WTC11 (cell line): ENCODE data around the gene ZNF576. TPM values are rescaled to one million over a fixed set of nuclear protein-coding genes. Genes with fewer than 3 reads are reported as not detected.

Experiments
- CREM ChIP-seq: sonication (generic); formaldehyde crosslinking; IDR thresholded peaks from 2 replicates; pipeline ENCODE4 v1.8.1; 2022; ENCODE audit warnings: mild to moderate bottlenecking, missing genetic modification reagents, moderate library complexity
- ESRRA ChIP-seq: sonication (generic); formaldehyde crosslinking; IDR thresholded peaks from 2 replicates; pipeline ENCODE4 v1.8.1; 2022; ENCODE audit warnings: mild to moderate bottlenecking, missing genetic modification reagents, borderline replicate concordance
- ETV6 ChIP-seq: sonication (generic); formaldehyde crosslinking; IDR thresholded peaks from 2 replicates; pipeline ENCODE4 v1.8.1; 2022; ENCODE audit warnings: mild to moderate bottlenecking, missing genetic modification reagents
- HMGXB4 ChIP-seq: sonication (generic); formaldehyde crosslinking; IDR thresholded peaks from 2 replicates; pipeline ENCODE4 v1.8.1; 2023; ENCODE audit warnings: mild to moderate bottlenecking, moderate library complexity, missing genetic modification reagents
- KAT7 ChIP-seq: sonication (generic); formaldehyde crosslinking; IDR thresholded peaks from 2 replicates; pipeline ENCODE4 v1.8.1; 2023; ENCODE audit warnings: missing genetic modification reagents, mild to moderate bottlenecking, borderline replicate concordance
- NR3C1 ChIP-seq: sonication (generic); formaldehyde crosslinking; conservative IDR thresholded peaks from 2 replicates; pipeline ENCODE4 v1.8.1; 2023; ENCODE audit warnings: low read depth, mild to moderate bottlenecking, missing genetic modification reagents
- RORB ChIP-seq: fragments of 250-450 bp; sonication (Bioruptor Pico); IDR thresholded peaks from 2 replicates; pipeline ENCODE4 v1.9.0; 2021; ENCODE audit warnings: mild to moderate bottlenecking
- SP1 ChIP-seq: sonication (generic); formaldehyde crosslinking; conservative IDR thresholded peaks from 2 replicates; pipeline ENCODE4 v1.8.1; 2022; ENCODE audit warnings: missing genetic modification reagents
- ZBTB21 ChIP-seq: sonication (generic); formaldehyde crosslinking; IDR thresholded peaks from 2 replicates; pipeline ENCODE4 v1.8.1; 2023; ENCODE audit warnings: mild to moderate bottlenecking, missing genetic modification reagents, borderline replicate concordance
- ZNF138 ChIP-seq: sonication (generic); formaldehyde crosslinking; conservative IDR thresholded peaks from 2 replicates; pipeline ENCODE4 v1.8.1; 2022; ENCODE audit warnings: mild to moderate bottlenecking, moderate library complexity, missing genetic modification reagents
- ZNF317 ChIP-seq: sonication (generic); formaldehyde crosslinking; IDR thresholded peaks from 2 replicates; pipeline ENCODE4 v1.8.1; 2023; ENCODE audit warnings: low read depth, mild to moderate bottlenecking, moderate library complexity, missing genetic modification reagents, borderline replicate concordance
- total RNA-seq: library from RNA; stranded (reverse); gene quantifications from 3 replicates; pipeline ENCODE4 v1.2.3, GENCODE V29; 2021
- TF ChIP-seq, protein P1 (sequence below): sonication (generic); formaldehyde crosslinking; IDR thresholded peaks from 2 replicates; pipeline ENCODE4 v1.8.1; 2022; ENCODE audit warnings: missing genetic modification reagents, borderline replicate concordance
- TF ChIP-seq, protein P2 (sequence below): sonication (generic); formaldehyde crosslinking; IDR thresholded peaks from 2 replicates; pipeline ENCODE4 v1.8.1; 2022; ENCODE audit warnings: mild to moderate bottlenecking, missing genetic modification reagents, moderate library complexity, borderline replicate concordance
- TF ChIP-seq, protein P3 (sequence below): sonication (generic); formaldehyde crosslinking; IDR thresholded peaks from 2 replicates; pipeline ENCODE4 v1.8.0; 2023; ENCODE audit warnings: missing genetic modification reagents, mild to moderate bottlenecking, borderline replicate concordance
- TF ChIP-seq, protein P4 (sequence below): sonication (generic); formaldehyde crosslinking; IDR thresholded peaks from 2 replicates; pipeline ENCODE4 v1.8.1; 2022; ENCODE audit warnings: mild to moderate bottlenecking, moderate library complexity, missing genetic modification reagents

Gene ZNF576
- total RNA-seq, 1 experiment from 2014 or later: 15.9 TPM

DNA sequence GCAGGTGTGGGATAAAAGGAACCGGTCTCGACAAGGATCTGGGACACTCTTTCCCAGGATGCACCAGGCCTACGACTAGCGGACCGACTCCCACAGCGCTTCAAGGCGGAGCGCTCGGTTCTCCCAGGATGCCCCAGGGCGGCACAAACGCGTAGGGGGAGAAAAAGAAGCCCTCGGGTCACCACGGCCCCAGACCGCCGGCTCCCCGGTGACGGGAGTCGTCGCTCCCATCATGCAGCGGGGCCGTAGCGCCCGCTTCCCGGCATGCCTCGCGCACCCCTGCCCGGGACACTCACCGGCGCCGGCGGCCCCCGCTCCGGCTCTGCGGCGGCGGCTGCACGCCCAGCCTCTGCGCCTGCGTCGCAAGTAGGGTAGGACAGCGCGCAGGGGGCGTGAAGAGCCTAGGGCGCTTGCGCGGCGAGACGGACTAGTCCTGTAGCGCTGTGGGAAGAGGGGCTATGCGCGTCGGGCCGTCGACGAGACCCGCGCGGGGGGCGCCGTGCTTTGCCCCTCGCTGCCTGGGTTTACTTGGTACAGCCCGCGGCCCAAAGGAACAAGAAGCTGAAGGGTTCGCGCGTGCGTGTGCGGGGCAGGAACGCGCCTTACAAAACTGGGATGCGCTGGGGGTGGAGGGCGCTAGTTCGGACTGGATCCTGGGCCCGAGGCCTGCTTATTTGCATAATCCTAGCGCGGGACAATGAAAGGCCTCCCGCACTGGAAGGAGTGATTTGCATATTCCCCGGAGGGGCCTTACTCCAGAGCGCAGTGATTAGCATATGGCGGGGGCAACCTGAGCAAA lies 23.1 kb downstream of the ZNF576 start, which contains the start of gene ZNF428 (continued):
- peak; percentile 94; the same call in 1 of the 2 replicates for TF ChIP-seq HMGXB4 (CRISPR knock-in tag)
- TF ChIP-seq CREM (CRISPR knock-in tag): 0 out of 2 replicates have a peak, but pooled peaks have one; percentile 45
- no peak for TF ChIP-seq RORB (CRISPR knock-in tag)
- peak; percentile 60; the same call in 1 of the 2 replicates for TF ChIP-seq ZNF317 (CRISPR knock-in tag)
- TF ChIP-seq, protein P1, sequence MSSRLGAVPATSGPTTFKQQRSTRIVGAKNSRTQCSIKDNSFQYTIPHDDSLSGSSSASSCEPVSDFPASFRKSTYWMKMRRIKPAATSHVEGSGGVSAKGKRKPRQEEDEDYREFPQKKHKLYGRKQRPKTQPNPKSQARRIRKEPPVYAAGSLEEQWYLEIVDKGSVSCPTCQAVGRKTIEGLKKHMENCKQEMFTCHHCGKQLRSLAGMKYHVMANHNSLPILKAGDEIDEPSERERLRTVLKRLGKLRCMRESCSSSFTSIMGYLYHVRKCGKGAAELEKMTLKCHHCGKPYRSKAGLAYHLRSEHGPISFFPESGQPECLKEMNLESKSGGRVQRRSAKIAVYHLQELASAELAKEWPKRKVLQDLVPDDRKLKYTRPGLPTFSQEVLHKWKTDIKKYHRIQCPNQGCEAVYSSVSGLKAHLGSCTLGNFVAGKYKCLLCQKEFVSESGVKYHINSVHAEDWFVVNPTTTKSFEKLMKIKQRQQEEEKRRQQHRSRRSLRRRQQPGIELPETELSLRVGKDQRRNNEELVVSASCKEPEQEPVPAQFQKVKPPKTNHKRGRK (CRISPR knock-in tag): no peak
- TF ChIP-seq, protein P2, sequence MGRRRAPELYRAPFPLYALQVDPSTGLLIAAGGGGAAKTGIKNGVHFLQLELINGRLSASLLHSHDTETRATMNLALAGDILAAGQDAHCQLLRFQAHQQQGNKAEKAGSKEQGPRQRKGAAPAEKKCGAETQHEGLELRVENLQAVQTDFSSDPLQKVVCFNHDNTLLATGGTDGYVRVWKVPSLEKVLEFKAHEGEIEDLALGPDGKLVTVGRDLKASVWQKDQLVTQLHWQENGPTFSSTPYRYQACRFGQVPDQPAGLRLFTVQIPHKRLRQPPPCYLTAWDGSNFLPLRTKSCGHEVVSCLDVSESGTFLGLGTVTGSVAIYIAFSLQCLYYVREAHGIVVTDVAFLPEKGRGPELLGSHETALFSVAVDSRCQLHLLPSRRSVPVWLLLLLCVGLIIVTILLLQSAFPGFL: peak; percentile 78; the same call in 1 of the 2 replicates
- no peak for TF ChIP-seq NR3C1 (CRISPR knock-in tag)
- TF ChIP-seq KAT7: 0 out of 2 replicates have a peak, but pooled peaks have one; percentile 52
- TF ChIP-seq, protein P3, sequence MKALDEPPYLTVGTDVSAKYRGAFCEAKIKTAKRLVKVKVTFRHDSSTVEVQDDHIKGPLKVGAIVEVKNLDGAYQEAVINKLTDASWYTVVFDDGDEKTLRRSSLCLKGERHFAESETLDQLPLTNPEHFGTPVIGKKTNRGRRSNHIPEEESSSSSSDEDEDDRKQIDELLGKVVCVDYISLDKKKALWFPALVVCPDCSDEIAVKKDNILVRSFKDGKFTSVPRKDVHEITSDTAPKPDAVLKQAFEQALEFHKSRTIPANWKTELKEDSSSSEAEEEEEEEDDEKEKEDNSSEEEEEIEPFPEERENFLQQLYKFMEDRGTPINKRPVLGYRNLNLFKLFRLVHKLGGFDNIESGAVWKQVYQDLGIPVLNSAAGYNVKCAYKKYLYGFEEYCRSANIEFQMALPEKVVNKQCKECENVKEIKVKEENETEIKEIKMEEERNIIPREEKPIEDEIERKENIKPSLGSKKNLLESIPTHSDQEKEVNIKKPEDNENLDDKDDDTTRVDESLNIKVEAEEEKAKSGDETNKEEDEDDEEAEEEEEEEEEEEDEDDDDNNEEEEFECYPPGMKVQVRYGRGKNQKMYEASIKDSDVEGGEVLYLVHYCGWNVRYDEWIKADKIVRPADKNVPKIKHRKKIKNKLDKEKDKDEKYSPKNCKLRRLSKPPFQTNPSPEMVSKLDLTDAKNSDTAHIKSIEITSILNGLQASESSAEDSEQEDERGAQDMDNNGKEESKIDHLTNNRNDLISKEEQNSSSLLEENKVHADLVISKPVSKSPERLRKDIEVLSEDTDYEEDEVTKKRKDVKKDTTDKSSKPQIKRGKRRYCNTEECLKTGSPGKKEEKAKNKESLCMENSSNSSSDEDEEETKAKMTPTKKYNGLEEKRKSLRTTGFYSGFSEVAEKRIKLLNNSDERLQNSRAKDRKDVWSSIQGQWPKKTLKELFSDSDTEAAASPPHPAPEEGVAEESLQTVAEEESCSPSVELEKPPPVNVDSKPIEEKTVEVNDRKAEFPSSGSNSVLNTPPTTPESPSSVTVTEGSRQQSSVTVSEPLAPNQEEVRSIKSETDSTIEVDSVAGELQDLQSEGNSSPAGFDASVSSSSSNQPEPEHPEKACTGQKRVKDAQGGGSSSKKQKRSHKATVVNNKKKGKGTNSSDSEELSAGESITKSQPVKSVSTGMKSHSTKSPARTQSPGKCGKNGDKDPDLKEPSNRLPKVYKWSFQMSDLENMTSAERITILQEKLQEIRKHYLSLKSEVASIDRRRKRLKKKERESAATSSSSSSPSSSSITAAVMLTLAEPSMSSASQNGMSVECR (CRISPR knock-in tag): peak; percentile 39; the same call in 1 of the 2 replicates
- peak; percentile 94 for TF ChIP-seq ETV6 (CRISPR knock-in tag)
- TF ChIP-seq, protein P4, sequence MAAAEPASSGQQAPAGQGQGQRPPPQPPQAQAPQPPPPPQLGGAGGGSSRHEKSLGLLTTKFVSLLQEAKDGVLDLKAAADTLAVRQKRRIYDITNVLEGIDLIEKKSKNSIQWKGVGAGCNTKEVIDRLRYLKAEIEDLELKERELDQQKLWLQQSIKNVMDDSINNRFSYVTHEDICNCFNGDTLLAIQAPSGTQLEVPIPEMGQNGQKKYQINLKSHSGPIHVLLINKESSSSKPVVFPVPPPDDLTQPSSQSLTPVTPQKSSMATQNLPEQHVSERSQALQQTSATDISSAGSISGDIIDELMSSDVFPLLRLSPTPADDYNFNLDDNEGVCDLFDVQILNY (CRISPR knock-in tag): peak; percentile 90
- peak; percentile 75 for TF ChIP-seq SP1 (CRISPR knock-in tag)
- peak; percentile 53; the same call in 1 of the 2 replicates for TF ChIP-seq ESRRA (CRISPR knock-in tag)
- no peak for TF ChIP-seq ZNF138 (CRISPR knock-in tag)
- TF ChIP-seq ZBTB21 (CRISPR knock-in tag): peak; percentile 6; the same call in 1 of the 2 replicates
